Neuron (in vitro differentiated cells): ENCODE results near the gene PSME2.
A peak's percentile ranks its signal among the peaks of the same experiment; 100 is the strongest.

Source experiments
- H2AFZ ChIP-seq: one replicate; pipeline ENCODE4 v1.6.1; 2013; ENCODE audit warnings: low read depth, mild to moderate bottlenecking, inconsistent platforms, low read length, moderate library complexity
- H3K27me3 ChIP-seq: one replicate; pipeline ENCODE4 v1.6.1; 2013; ENCODE audit warnings: low read length; ENCODE audit not compliant: insufficient read depth
- H3K36me3 ChIP-seq: one replicate; pipeline ENCODE4 v1.6.1; 2013; ENCODE audit warnings: low read length; ENCODE audit not compliant: insufficient read depth
- H3K4me1 ChIP-seq: one replicate; pipeline ENCODE4 v1.6.1; 2013; ENCODE audit warnings: low read length; ENCODE audit not compliant: insufficient read depth
- H3K4me3 ChIP-seq: 2 replicates; pipeline ENCODE4 v1.5.1; 2013; ENCODE audit warnings: mild to moderate bottlenecking, low read length, moderate library complexity
- H3K9me3 ChIP-seq: one replicate; pipeline ENCODE4 v1.6.1; 2013; ENCODE audit warnings: low read length

The PSME2 gene

GRCh38 chr14:24100982-24101494 lies 45.4 kb downstream of the PSME2 start:
- Histone ChIP-seq H3K4me1 (no peaks in the 10 kb centered on the region), H2AFZ (no peak overlapping the region), H3K4me3 (no peak overlapping the region), H3K9me3 (no peaks in the 10 kb centered on the region), H3K36me3 (no peaks in the 10 kb centered on the region), H3K27me3 (peaks cover 2% of the 10 kb centered on the region)

DNA sequence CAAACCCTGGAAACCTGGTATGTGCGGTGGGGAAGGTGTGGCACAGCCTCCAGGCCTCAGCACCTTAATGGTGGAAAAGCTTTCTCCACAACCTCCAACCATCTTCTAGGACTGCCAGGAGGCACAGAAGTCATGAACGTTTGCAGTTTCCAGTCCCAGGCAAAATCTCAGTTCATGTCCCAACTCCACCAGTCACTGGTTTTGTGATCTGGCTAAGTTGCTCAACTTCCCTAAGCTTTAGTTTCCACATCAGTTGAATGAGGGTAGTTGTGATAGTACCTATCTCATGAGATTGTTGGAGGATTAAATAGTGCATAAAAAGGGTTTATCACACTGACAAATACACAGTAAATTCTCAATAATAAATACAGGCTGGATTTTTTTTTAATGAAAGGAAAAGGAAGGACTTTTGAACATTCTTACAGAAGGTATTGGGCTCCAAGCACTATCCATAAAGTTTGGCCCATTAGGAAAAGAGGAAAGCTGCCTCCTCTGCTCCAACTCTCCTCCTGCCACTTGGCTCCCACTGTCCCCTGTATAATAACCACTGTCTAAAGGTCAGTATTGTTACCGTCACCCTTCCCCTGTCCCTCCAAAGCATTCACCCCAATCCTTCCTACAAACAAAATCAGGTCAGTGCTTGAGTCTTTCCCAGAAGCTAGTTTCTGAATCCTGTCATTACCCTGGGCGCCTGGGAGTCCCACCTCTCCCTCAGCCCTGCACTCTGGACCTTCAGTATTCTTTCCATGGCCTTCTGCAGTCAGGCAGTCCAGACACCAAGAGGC lies 46.0 kb downstream of the PSME2 start:
- no peak overlapping the region for H3K4me3 ChIP-seq
- H2AFZ ChIP-seq, result no peak overlapping the region
- H3K4me1 ChIP-seq, result no peaks in the 10 kb centered on the region
- H3K27me3 ChIP-seq, result peaks cover 3% of the 10 kb centered on the region
- H3K36me3 ChIP-seq, result no peaks in the 10 kb centered on the region
- H3K9me3 ChIP-seq, result no peaks in the 10 kb centered on the region

DNA sequence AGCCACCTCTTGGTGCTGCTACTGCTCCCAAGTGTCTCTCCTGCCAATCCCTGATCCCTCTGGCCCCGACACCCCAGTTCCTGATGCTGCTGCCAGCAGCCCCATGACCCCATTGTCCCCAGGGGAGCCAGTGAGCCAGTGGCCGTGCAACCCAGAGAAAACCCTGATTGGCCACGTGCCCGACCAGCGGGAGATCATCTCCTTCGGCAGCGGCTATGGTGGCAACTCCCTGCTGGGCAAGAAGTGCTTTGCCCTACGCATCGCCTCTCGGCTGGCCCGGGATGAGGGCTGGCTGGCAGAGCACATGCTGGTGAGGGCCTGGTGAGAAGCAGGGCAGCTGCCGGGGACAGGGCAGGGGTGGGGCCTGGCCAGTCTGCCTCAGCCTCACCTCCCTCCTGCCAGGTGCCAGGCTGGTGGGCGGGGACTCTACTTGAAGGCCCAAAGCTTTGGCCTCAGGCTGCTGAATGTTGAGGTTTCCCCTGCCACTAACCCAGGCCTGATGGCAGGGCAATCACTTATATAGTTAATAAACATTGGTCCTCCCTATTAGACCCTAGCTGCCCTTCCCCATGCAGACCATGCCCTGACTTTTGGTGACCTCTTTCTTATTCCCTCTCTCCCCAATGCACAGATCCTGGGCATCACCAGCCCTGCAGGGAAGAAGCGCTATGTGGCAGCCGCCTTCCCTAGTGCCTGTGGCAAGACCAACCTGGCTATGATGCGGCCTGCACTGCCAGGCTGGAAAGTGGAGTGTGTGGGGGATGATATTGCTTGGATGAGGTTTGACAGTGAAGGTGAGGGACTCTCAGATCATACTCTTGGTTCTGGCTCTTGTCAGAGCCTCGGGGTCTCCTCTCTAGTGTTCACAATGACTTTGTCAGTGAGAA lies 47.2 kb downstream of the PSME2 start:
- peaks cover 11% of the 10 kb centered on the region for H3K27me3 ChIP-seq
- no peaks in the 10 kb centered on the region for H3K9me3 ChIP-seq
- no peak overlapping the region for H2AFZ ChIP-seq
- no peaks in the 10 kb centered on the region for H3K4me1 ChIP-seq
- H3K4me3 ChIP-seq, result no peak overlapping the region
- H3K36me3 ChIP-seq, result no peaks in the 10 kb centered on the region

GRCh38 chr14:24098229-24098926 lies 48.0 kb downstream of the PSME2 start:
- Histone ChIP-seq H3K4me1 (peaks cover 2% of the 10 kb centered on the region), H3K36me3 (no peaks in the 10 kb centered on the region), H3K9me3 (no peaks in the 10 kb centered on the region), H3K27me3 (peaks cover 11% of the 10 kb centered on the region), H3K4me3 (no peak overlapping the region), H2AFZ (no peak overlapping the region)

DNA sequence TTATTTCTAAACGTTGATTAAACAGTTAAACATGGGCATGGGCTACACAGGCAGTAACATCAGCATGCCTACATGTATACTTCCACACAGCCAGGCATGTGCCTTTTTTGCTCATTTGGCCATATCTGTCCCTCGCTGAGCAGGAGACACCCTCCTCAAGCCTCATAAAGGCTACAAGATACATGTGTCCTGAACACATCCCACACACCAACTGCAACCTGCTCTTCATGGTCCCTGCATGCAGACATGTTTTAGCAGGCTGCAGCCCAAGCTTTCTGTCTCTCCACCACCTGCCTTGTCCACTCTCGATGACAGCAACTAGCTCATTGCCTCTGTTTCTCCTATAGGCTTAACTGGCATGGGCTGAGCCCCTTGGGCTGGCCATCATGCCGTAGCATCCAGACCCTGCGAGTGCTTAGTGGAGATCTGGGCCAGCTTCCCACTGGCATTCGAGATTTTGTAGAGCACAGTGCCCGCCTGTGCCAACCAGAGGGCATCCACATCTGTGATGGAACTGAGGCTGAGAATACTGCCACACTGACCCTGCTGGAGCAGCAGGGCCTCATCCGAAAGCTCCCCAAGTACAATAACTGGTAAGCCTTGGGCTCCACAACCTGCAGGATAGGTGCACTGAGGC lies 49.7 kb downstream of the PSME2 start:
- no peaks in the 10 kb centered on the region for H3K9me3 ChIP-seq
- H3K27me3 ChIP-seq, result peaks cover 11% of the 10 kb centered on the region
- no peak overlapping the region for H2AFZ ChIP-seq
- H3K4me3 ChIP-seq, result no peak overlapping the region
- no peaks in the 10 kb centered on the region for H3K36me3 ChIP-seq
- peaks cover 2% of the 10 kb centered on the region for H3K4me1 ChIP-seq

DNA sequence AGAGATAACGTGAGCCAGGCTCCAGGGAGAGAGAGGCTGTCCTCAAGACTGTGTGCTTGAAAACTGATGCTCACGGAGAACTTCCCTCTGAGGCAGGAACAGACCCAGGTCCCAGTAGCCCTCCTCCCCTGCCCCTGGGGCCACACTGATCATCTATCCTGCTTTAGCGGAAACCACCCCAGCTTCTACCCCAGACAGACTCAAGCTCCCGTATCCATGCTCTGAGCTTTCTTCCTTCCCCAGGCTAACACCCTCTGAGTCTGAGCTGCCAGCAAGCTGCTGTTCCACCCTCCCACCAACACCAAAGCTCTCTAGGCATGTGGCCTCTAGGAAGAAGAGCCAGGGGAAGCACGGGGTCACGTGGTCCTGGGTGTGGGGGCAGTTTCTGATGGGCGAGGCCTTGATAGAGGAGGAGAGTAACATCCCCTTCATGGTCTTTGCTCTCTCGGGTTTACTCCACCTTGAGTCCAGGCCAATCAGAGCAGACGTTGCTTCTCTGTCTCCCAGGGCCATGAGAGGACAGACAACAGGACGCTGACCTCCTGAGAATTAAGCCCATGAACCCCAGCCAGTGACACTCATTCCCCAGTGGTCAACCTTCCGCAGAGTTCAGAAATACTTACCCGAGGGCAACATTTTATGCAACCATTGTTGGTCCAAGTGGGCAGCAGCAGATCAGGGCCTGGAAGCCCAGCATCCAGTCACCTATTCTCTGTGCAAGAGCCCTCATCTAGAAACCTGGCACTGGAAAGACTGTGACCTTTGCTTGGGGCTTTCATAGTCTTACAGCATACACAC lies 50.9 kb downstream of the PSME2 start:
- peaks cover 11% of the 10 kb centered on the region for H3K27me3 ChIP-seq
- peak overlapping the region; percentile 56 for H3K4me3 ChIP-seq
- peaks cover 2% of the 10 kb centered on the region for H3K4me1 ChIP-seq
- H3K9me3 ChIP-seq, result no peaks in the 10 kb centered on the region
- no peak overlapping the region for H2AFZ ChIP-seq
- no peaks in the 10 kb centered on the region for H3K36me3 ChIP-seq

- H3K4me1 ChIP-seq, result peaks cover 2% of the 10 kb centered on the region
- peak overlapping the region; percentile 90 for H2AFZ ChIP-seq
- H3K27me3 ChIP-seq, result peaks cover 11% of the 10 kb centered on the region
- H3K4me3 ChIP-seq, result peak overlapping the region; percentile 56
- no peaks in the 10 kb centered on the region for H3K36me3 ChIP-seq
- no peaks in the 10 kb centered on the region for H3K9me3 ChIP-seq
Observed at GRCh38 chr14:24094841-24095270, 51.6 kb downstream of the PSME2 start.

DNA sequence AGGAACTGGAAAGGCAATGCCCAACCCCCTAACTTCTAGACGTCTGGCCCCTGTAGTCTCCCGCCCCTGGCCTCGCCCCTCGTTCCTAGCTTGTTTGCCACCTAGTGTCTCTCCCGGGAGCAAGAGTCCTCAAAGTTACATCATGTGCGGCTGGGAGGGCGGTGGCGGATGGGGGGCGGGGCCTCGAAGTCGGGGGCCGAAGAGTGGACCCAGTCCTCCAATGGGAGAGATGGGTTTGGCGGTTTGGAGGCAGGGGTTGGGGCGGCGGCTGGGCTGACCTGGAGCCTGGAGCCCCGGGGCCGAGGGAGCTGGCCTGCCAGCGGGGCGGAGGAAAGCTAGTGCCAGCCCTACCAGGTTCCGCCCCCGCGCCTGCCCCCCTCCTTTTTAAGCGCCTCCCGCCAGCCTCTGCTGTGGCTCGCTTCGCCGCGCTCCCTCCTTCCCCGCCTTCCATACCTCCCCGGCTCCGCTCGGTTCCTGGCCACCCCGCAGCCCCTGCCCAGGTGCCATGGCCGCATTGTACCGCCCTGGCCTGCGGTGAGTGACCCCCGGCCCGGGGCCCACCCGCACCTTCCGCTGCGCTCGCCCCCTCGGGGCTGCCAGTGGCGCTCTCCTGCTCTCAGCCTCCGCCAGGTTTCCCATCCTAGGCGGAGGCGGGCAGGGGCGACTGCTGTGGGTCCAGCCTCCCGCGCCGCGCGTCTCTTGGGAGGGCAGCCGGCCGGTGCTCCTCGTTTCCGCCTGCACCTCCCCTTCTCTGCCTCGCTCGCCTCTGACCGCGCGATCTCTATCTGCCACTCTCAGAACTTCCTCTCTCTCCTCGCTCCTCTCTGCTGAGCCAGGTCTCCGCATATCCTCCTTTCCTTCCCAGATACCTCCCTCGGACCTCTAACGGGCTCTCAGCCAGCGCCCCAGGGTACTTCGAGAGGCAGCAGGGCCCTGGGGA lies 52.2 kb downstream of the PSME2 start, which contains the start of gene PCK2:
Gene PCK2, plus strand, starts transcription at position 411 of the 940 bp plus-strand sequence. Its CDS starts 95 bp downstream, at position 506.
- H3K27me3 ChIP-seq, result peaks cover 11% of the 10 kb centered on the region
- H3K36me3 ChIP-seq, result no peaks in the 10 kb centered on the region
- peaks cover 2% of the 10 kb centered on the region for H3K4me1 ChIP-seq
- H3K9me3 ChIP-seq, result no peaks in the 10 kb centered on the region
- H3K4me3 ChIP-seq, result peak within 1 kb of the TSS; percentile 56
- peak within 1 kb of the TSS; percentile 90 for H2AFZ ChIP-seq
